GM12874 (cell line): ENCODE data around the gene COL2A1.

Experiments
- CTCF ChIP-seq: IDR thresholded peaks from 2 replicates; pipeline ENCODE4 v1.5.1; 2011; ENCODE audit warnings: low read depth, mild to moderate bottlenecking, control low read depth, low read length, moderate library complexity; ENCODE audit not compliant: insufficient read depth

Gene COL2A1

GRCh38 chr12:48036818-48037217 lies 32.5 kb upstream of the COL2A1 start:
- no peak for TF ChIP-seq CTCF

- no peak for TF ChIP-seq CTCF
These were observed 30.8 kb upstream of the COL2A1 start for GRCh38 chr12:48034835-48035805.

- no peak for TF ChIP-seq CTCF
These were observed 29.2 kb upstream of the COL2A1 start for GRCh38 chr12:48033451-48033850.

- TF ChIP-seq CTCF, result no peak
These were observed 28.3 kb upstream of the COL2A1 start for GRCh38 chr12:48032597-48032996.

GRCh38 chr12:48031135-48031960 lies 27.1 kb upstream of the COL2A1 start:
- no peak for TF ChIP-seq CTCF

- TF ChIP-seq CTCF, result no peak
These were observed 25.9 kb upstream of the COL2A1 start for GRCh38 chr12:48030173-48030650.
